ENCODE measurements around the gene CFL1. TPM values are rescaled to one million over a fixed set of nuclear protein-coding genes. Genes with fewer than 3 reads are reported as not detected.
A peak's percentile ranks its signal among the peaks of the same experiment; 100 is the strongest.

The CFL1 gene
- total RNA-seq, 4 donors from 2014 or later, result 961 to 2,313 (median 1,456) TPM

DNA sequence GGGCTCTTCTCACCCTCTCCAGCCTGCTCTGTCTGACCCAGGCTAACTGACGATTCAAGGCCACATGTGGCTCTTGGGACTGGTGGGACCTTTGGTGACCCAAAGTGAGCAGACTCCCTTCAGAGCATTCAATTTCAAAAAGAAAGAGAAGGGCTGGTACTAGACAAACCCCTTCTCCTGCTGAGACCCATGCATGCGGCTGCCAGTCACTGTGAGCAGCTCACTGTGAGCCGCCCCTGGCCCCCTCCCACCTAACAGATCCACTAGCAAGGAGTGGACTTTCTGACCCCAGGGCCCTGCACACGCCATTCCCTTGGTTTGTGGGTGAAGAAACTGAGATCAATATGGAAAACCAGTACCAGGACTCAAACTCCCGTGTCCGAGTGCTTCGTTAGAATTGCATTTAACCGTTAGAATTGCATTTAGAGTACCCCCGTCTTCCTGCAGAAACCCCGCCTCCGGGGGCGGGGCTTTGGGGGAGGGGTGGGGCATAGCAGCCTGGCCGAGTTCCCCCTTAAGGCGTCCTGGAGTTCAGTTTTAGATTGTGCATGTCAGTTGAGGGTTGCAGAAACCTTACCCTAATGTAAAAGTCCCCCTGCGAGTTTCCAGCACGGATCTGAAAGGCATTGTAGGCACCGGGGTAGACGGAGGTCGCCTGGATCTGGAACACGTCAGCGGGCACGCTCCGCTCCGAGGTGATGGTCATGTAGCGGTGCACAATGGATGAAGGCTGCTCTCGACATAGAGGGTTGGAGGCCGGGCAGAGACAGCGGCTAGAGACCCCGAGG lies 9.5 kb upstream of the CFL1 start:
- Histone ChIP-seq H3K27ac (no peak overlapping the region), H3K4me1 (peaks cover 0 to 20% (median 6%) of the 10 kb centered on the region in 4 donors), H3K36me3 (peaks cover 0 to 48% (median 0%) of the 10 kb centered on the region in 3 donors), H3K27me3 (no peaks in the 10 kb centered on the region), H3K9me3 (no peaks in the 10 kb centered on the region), H3K4me3 (no peak overlapping the region)
- TF ChIP-seq POLR2A (IDR thresholded peaks at IDR 0.05), result no peak
- TF ChIP-seq, protein P1, sequence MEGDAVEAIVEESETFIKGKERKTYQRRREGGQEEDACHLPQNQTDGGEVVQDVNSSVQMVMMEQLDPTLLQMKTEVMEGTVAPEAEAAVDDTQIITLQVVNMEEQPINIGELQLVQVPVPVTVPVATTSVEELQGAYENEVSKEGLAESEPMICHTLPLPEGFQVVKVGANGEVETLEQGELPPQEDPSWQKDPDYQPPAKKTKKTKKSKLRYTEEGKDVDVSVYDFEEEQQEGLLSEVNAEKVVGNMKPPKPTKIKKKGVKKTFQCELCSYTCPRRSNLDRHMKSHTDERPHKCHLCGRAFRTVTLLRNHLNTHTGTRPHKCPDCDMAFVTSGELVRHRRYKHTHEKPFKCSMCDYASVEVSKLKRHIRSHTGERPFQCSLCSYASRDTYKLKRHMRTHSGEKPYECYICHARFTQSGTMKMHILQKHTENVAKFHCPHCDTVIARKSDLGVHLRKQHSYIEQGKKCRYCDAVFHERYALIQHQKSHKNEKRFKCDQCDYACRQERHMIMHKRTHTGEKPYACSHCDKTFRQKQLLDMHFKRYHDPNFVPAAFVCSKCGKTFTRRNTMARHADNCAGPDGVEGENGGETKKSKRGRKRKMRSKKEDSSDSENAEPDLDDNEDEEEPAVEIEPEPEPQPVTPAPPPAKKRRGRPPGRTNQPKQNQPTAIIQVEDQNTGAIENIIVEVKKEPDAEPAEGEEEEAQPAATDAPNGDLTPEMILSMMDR (IDR thresholded peaks at IDR 0.05), result no peak
- DNase-seq, result no peak

DNA sequence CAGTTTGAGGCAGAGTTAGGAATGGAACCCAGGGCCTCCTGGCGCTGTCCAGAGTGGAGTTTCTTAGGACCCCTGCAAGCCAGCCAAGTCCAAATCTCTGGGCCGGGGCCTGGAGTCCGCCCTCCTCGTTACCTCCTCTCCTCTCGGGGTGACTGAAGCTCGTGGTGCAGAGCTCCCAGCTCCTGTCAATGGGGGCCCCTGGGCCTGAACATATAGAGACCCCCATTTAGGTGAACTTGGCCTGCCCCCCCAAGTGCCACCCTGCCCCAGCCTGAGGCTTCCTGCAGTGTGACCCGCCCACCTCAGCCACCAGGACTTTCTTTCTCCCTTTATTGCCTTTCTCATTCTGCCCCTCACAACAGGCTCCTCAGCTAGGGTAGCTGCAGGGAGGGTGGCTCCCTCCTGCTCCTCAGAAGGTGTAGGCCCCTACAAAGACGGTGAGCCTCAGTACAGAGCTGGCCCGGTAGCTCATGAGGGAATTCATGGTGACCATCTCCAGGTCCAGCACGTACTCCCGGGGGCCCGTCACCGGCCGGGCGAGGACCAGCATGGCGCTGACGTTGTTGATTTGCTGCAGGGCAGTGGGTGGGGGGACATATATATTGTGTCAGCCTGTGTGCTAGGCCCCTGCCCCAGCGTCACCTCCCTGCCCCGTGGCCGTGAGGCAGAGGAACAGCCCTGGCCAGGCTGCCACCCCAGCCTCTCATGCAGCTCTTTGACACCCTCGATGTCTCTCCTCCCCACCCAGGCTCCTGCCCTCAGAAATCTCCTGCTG lies 8.7 kb upstream of the CFL1 start:
- no peak for TF ChIP-seq POLR2A (IDR thresholded peaks at IDR 0.05)
- TF ChIP-seq, protein P1 (IDR thresholded peaks at IDR 0.05), result no peak
- Histone ChIP-seq H3K9me3 (no peaks in the 10 kb centered on the region), H3K27ac (no peak overlapping the region), H3K27me3 (no peaks in the 10 kb centered on the region), H3K4me3 (no peak overlapping the region), H3K4me1 (peaks cover 0 to 26% (median 5%) of the 10 kb centered on the region in 4 donors), H3K36me3 (peaks cover 0 to 56% (median 0%) of the 10 kb centered on the region in 3 donors)
- peak in 1 of 3 donors; percentile 48 for DNase-seq

DNA sequence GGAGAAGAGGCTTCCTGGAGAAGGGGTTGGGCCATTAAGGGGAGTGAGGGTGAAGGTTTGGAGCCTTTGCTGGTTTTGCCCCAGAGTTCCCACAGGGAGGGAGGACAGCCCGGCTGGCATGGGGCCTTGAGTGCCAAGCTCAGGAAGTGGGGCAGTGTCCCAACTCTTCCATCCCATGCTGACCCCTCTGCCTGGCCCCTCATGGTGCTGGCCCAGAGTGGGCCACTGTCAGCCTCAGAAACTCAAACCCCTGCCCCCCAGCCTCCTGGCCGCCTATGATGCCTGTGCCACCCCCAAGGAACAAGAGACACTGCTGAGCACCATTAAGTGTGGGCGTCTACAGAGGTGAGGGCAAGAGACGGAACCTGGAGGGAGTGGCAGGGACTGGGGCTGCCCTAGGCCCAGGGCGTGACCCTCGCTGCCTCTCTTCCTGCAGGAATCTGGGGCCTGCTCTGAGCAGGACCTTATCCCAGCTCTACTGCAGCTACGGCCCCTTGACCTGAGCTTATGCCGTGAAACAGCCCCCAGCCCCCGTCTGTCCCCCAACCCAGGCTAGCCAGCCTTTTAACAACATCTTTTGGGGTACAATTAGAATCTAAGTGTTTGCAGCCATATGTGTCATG lies 7.7 kb upstream of the CFL1 start:
- H3K4me1 ChIP-seq, result peaks cover 0 to 24% (median 5%) of the 10 kb centered on the region in 4 donors
- H3K9me3 ChIP-seq, result no peaks in the 10 kb centered on the region
- no peak overlapping the region for H3K4me3 ChIP-seq
- H3K27ac ChIP-seq, result no peak overlapping the region
- no peaks in the 10 kb centered on the region for H3K27me3 ChIP-seq
- TF ChIP-seq POLR2A (IDR thresholded peaks at IDR 0.05), result no peak
- TF ChIP-seq, protein P1 (IDR thresholded peaks at IDR 0.05), result no peak
- H3K36me3 ChIP-seq, result peaks cover 0 to 58% (median 0%) of the 10 kb centered on the region in 3 donors
- no peak for DNase-seq

DNA sequence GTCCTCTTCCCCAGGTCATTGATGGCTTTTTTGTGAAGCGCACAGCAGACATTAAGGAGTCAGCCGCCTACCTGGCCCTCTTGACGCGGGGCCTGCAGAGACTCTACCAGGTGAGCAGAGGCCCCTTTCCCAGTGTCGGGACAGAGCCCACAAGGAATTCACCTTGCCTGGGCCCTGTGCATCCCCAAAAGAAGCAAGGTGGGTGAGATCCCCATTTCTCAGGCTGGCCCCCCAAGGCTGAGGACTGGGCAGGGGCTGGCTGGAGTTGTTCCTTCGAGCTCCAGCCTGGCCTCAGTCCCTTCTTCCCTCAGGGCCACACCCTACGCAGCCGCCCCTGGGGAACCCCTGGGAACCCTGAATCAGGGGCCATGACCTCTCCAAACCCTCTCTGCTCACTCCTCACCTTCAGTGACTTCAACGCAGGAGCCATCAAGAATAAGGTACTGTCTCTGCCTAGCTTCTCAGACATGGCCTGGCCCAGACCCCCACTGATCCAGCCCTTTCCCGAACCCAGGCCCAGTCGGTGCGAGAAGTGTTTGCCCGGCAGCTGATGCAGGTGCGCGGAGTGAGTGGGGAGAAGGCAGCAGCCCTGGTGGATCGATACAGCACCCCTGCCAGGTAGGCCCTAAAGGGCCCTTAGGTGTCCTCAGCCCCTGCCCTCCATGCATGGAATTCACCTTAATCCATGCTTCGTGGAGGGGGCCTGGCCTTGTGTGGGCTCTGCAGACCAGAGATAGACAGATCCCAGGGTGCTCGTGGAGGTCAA lies 6.9 kb upstream of the CFL1 start:
- Histone ChIP-seq H3K36me3 (peaks cover 0 to 58% (median 0%) of the 10 kb centered on the region in 3 donors), H3K9me3 (no peaks in the 10 kb centered on the region), H3K4me1 (peaks cover 0 to 21% (median 4%) of the 10 kb centered on the region in 4 donors), H3K27me3 (no peaks in the 10 kb centered on the region), H3K4me3 (no peak overlapping the region), H3K27ac (no peak overlapping the region)
- TF ChIP-seq, protein P1 (IDR thresholded peaks at IDR 0.05), result no peak
- no peak for TF ChIP-seq POLR2A (IDR thresholded peaks at IDR 0.05)
- DNase-seq, result no peak
